Smooth muscle cell (in vitro differentiated cells): ENCODE results near the gene SLC9C1. TPM values are rescaled to one million over a fixed set of nuclear protein-coding genes. Genes with fewer than 3 reads are reported as not detected.

Source experiments
- DNase-seq: peaks from one replicate; lab custom pipeline; 2025; ENCODE audit not compliant: unreplicated experiment; lab: John Stamatoyannopoulos, UW
- H2AFZ ChIP-seq: fragments of 200-600 bp; sonication (generic); 2 replicates; pipeline ENCODE4 v1.6.0; 2016; ENCODE audit warnings: antibody characterized with exemption, low read depth, mild to moderate bottlenecking
- H3F3A ChIP-seq: fragments of 200-600 bp; sonication (generic); 2 replicates; pipeline ENCODE4 v1.6.0; 2017; ENCODE audit warnings: antibody characterized with exemption, low read depth
- H3K27ac ChIP-seq: fragments of 200-600 bp; sonication (generic); 2 replicates; pipeline ENCODE4 v1.5.1; 2016; ENCODE audit warnings: low read depth, mild to moderate bottlenecking
- H3K27me3 ChIP-seq: fragments of 200-600 bp; sonication (generic); 2 replicates; pipeline ENCODE4 v1.6.1; 2016; ENCODE audit warnings: low read depth, mild to moderate bottlenecking
- H3K36me3 ChIP-seq: fragments of 200-600 bp; sonication (generic); 2 replicates; pipeline ENCODE4 v1.5.1; 2016; ENCODE audit warnings: low read depth
- H3K4me1 ChIP-seq: fragments of 200-600 bp; sonication (generic); 2 replicates; pipeline ENCODE4 v1.5.1; 2016; ENCODE audit warnings: low read depth
- H3K4me2 ChIP-seq: fragments of 200-600 bp; sonication (generic); 2 replicates; pipeline ENCODE4 v1.6.0; 2016; ENCODE audit warnings: mild to moderate bottlenecking
- H3K4me3 ChIP-seq: fragments of 200-600 bp; sonication (generic); 2 replicates; pipeline ENCODE4 v1.5.1; 2016; ENCODE audit warnings: mild to moderate bottlenecking
- H3K79me2 ChIP-seq: fragments of 200-600 bp; sonication (generic); 2 replicates; pipeline ENCODE4 v1.6.0; 2016; ENCODE audit warnings: low read depth, mild to moderate bottlenecking
- H3K9ac ChIP-seq: fragments of 200-600 bp; sonication (generic); 2 replicates; pipeline ENCODE4 v1.6.0; 2016; ENCODE audit warnings: low read depth
- H3K9me3 ChIP-seq: fragments of 200-600 bp; sonication (generic); replicated peaks from 2 replicates; pipeline ENCODE4 v1.5.1; 2016; ENCODE audit warnings: low read depth
- H4K20me1 ChIP-seq: fragments of 200-600 bp; sonication (generic); 2 replicates; pipeline ENCODE4 v1.6.0; 2016; ENCODE audit warnings: low read depth
- WGBS: methylation state at CpG from one replicate; pipeline ENCODE4 v1.1.7; 2016; ENCODE audit warnings: low lambda C conversion rate; 5-methylcytosine and 5-hydroxymethylcytosine counted together
- polyA plus RNA-seq: library from polyadenylated mRNA; unstranded; fragments of >200 nt; fragmentation: Nextera tagmentation; extraction: Ambion mirVana; gene quantifications from 2 replicates; pipeline ENCODE4 v1.2.1, GENCODE V29; 2016
- total RNA-seq: library from RNA; depleted of rRNA; stranded (reverse); fragments of >200 nt; gene quantifications from 2 replicates; pipeline ENCODE4 v1.2.3, GENCODE V29; 2014
- TF ChIP-seq, protein P1 (sequence below): fragments of 200-600 bp; sonication (generic); IDR thresholded peaks from 2 replicates; pipeline ENCODE4 v1.5.1; 2017; ENCODE audit warnings: borderline replicate concordance, mild to moderate bottlenecking, antibody characterized with exemption; ENCODE audit not compliant: insufficient read depth, poor library complexity, severe bottlenecking

Gene SLC9C1
- total and polyA plus RNA-seq, 2 experiments from 2014 or later = not detected

DNA sequence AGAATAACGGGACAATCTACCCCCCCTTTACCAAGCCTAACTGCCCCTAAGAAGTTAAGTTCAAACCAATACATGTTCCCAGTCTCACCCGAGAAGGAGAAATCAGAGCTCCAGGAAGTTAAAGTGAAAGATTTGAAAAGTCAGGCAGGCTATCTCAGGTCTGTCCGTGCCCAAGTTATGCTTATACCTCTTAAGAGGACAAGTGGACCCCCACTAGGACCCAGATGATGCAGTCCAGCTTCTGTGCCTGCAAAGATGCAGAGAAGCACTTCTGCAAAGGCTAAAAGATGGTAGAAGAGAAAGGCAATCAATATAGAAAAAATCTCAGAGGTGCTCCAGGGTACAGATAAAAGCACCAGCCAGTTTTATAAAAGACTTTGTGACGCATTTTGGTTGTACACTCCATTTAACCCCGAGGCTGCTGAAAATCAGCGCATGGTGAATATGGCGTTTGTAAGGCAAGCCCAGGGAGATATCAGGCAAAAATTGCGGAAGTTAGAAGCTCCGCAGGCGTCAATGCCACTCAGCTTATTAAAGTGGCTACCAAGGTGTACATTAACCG is 9.8 kb upstream of the SLC9C1 start:
- Histone ChIP-seq H3K9ac (peak overlapping the region; percentile 63), H3K27me3 (no peaks in the 10 kb centered on the region), H3K9me3 (no peaks in the 10 kb centered on the region), H3K36me3 (no peaks in the 10 kb centered on the region), H3K4me1 (peaks cover 39% of the 10 kb centered on the region), H4K20me1 (no peaks in the 10 kb centered on the region), H3K4me3 (peak overlapping the region; percentile 68), H3K79me2 (no peaks in the 10 kb centered on the region), H3K4me2 (peak overlapping the region; percentile 89), H3F3A (peaks cover 4% of the 10 kb centered on the region), H2AFZ (peak overlapping the region; percentile 99), H3K27ac (peak overlapping the region; percentile 46)
- TF ChIP-seq, protein P1, sequence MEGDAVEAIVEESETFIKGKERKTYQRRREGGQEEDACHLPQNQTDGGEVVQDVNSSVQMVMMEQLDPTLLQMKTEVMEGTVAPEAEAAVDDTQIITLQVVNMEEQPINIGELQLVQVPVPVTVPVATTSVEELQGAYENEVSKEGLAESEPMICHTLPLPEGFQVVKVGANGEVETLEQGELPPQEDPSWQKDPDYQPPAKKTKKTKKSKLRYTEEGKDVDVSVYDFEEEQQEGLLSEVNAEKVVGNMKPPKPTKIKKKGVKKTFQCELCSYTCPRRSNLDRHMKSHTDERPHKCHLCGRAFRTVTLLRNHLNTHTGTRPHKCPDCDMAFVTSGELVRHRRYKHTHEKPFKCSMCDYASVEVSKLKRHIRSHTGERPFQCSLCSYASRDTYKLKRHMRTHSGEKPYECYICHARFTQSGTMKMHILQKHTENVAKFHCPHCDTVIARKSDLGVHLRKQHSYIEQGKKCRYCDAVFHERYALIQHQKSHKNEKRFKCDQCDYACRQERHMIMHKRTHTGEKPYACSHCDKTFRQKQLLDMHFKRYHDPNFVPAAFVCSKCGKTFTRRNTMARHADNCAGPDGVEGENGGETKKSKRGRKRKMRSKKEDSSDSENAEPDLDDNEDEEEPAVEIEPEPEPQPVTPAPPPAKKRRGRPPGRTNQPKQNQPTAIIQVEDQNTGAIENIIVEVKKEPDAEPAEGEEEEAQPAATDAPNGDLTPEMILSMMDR = no peak
- no peak for DNase-seq
- 30% methylated on average over 11 of the region's 11 CpGs for WGBS

DNA sequence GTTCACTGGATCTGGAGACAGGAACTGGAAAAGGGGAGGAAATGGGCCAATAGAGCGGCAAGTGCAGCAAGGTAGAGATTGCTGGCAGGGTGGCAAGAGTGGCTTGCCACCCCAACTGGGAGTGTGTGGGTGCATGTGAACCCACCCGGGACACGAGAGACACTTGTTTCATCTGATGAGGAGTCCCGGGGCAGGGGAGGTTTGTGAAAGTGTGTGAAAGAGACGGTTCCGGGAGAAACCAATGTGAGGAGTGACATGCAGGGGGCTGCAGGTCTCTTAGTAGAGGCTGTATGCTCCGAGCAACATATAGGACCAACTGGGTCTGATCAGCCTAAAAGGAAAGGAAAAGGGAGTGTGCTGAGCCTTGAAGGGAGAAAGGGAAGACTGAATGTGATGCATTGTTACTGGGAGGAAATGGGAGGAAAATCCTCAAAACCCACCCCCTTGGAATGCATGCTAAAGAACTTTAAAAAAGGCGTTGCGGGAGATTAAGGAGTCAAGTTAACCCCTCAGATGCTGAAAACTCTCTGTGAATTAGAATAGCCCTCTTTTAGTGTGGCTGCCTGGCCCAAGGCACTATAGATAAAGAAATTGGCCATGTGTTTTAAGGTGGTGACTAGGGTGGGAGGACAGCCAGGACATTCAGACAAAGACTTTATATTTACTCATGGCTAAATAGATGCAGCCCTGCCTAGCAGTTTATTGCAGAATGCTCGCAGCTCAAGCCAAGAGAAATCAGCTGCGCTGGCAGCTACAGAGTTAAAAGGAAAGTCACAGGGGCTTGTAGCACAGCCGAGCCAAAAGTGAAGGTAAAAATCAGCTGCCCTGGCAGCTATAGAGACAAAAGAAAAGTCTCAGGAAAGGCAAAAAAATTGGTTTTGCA is 9.1 kb upstream of the SLC9C1 start:
- Histone ChIP-seq H3K9me3 (no peaks in the 10 kb centered on the region), H3K79me2 (no peaks in the 10 kb centered on the region), H3K36me3 (no peaks in the 10 kb centered on the region), H3K9ac (peak overlapping the region; percentile 63), H2AFZ (peak overlapping the region; percentile 99), H3K4me2 (peak overlapping the region; percentile 89), H3K27me3 (no peaks in the 10 kb centered on the region), H3F3A (peaks cover 4% of the 10 kb centered on the region), H4K20me1 (no peaks in the 10 kb centered on the region), H3K4me1 (peaks cover 31% of the 10 kb centered on the region), H3K4me3 (peak overlapping the region; percentile 68), H3K27ac (peak overlapping the region; percentile 51)
- WGBS = 24% methylated on average over 12 of the region's 12 CpGs
- no peak for DNase-seq
- TF ChIP-seq, protein P1 = no peak

GRCh38 chr3:112302150-112302830 is 8.3 kb upstream of the SLC9C1 start:
- no peak for DNase-seq
- no peaks in the 10 kb centered on the region for H3K9me3 ChIP-seq
- WGBS = 58% methylated on average over 11 of the region's 11 CpGs
- peak overlapping the region; percentile 89 for H3K4me2 ChIP-seq
- TF ChIP-seq, protein P1 = no peak
- H3K79me2 ChIP-seq = no peaks in the 10 kb centered on the region
- peaks cover 4% of the 10 kb centered on the region for H3F3A ChIP-seq
- peak overlapping the region; percentile 68 for H3K4me3 ChIP-seq
- H3K36me3 ChIP-seq = no peaks in the 10 kb centered on the region
- H3K9ac ChIP-seq = no peak overlapping the region
- H2AFZ ChIP-seq = peak overlapping the region; percentile 99
- peak overlapping the region; percentile 51 for H3K27ac ChIP-seq
- peaks cover 25% of the 10 kb centered on the region for H3K4me1 ChIP-seq
- no peaks in the 10 kb centered on the region for H4K20me1 ChIP-seq
- no peaks in the 10 kb centered on the region for H3K27me3 ChIP-seq
